Adipocyte (in vitro differentiated cells): Measurements from ENCODE around the gene RMC1.
A peak's percentile ranks its signal among the peaks of the same experiment; 100 is the strongest.
"Not testable (repeated sequence)": the region's sequence is repeated elsewhere in the genome, so short reads cannot be mapped to it uniquely, and the experiment has no call there.

ENCODE experiments used
- DNase-seq: peaks from one replicate; pipeline ENCODE4 v3.0.0-alpha.2; 2015; ENCODE audit warnings: low read depth
- H3K27me3 ChIP-seq: replicated peaks from 2 replicates; pipeline ENCODE4 v1.7.0; 2013; ENCODE audit warnings: mild to moderate bottlenecking, low read length, moderate library complexity; ENCODE audit not compliant: control insufficient read depth, insufficient read depth
- H3K36me3 ChIP-seq: 2 replicates; pipeline ENCODE4 v1.7.0; 2013; ENCODE audit warnings: low read length, mild to moderate bottlenecking, moderate library complexity; ENCODE audit not compliant: control insufficient read depth, insufficient read depth, severe bottlenecking
- H3K4me1 ChIP-seq: 2 replicates; pipeline ENCODE4 v1.7.0; 2013; ENCODE audit warnings: mild to moderate bottlenecking, low read length, moderate library complexity; ENCODE audit not compliant: control insufficient read depth, insufficient read depth
- H3K4me3 ChIP-seq: 2 replicates; pipeline ENCODE4 v1.7.0; 2013; ENCODE audit warnings: mild to moderate bottlenecking, low read length, moderate library complexity
- H3K9ac ChIP-seq: 2 replicates; pipeline ENCODE4 v1.7.0; 2013; ENCODE audit warnings: mild to moderate bottlenecking, low read length, moderate library complexity
- H3K9me3 ChIP-seq: 2 replicates; pipeline ENCODE4 v1.7.0; 2013; ENCODE audit warnings: mild to moderate bottlenecking, low read length, moderate library complexity; ENCODE audit not compliant: control insufficient read depth

Gene RMC1

DNA sequence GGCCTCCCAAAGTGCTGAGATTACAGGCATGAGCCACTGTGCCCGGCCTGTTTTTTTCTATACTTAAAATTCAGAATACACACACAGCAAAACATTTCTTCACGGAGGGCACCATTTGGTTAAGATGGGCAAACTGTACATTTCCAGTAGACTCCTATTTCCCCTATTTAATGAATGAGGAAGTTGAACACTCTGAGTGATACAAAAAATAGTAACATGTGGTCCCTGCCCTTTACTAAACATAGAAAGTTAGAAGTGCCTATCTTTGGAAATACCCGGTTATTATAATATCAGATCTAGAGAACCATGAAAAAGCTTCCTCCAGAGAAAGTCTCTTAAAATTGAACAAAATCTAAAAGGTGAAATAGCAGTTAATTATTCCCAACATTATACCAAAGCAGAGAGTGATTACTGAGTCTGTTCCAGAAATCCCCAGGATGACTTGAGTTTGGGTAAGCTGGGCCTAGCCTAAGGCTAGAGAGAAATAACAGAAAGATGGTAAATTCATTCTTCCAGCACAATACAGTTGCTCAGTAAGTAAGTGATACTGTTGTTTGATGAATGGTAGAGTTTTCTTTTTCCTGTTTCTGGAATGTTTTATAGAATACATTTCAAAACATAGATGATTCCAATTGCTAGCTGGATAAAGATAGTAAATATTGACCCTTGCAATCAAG lies 23.3 kb upstream of the RMC1 start:
- no peak overlapping the region for H3K9ac ChIP-seq
- no peak for DNase-seq
- no peaks in the 10 kb centered on the region for H3K27me3 ChIP-seq
- H3K4me1 ChIP-seq, result no peaks in the 10 kb centered on the region
- no peak overlapping the region for H3K4me3 ChIP-seq
- no peaks in the 10 kb centered on the region for H3K9me3 ChIP-seq
- H3K36me3 ChIP-seq, result peaks cover 86% of the 10 kb centered on the region

DNA sequence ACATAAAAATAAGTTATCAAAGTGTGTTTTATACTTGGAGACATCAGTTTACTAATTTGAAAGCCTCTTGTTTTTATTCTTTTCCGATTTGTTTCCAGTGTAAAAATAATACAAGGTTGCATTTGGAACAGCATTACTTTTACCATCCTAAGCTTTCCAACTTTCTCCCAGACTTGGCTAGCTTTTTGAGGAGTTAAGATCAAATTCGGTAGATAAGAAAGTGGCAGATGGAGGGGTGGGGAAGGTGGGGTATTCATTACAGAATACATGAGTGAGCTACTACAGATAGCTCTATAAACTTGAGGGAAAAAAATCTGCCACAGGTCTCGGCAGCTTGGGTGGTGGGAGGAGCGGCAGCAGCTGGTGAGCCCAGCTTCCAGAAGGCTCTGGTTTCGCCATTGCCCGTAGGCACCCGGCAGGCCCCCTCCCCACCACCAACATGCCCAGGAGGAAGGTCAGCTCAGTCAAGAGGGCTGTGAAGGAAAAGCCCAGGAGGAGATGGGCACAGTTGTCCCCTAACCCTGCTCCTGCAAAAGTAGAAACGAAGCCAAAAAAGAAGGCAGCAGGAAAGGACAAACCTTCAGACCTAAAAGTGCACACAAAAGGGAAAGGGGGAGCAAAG lies 18.6 kb upstream of the RMC1 start:
- DNase-seq, result no peak
- Histone ChIP-seq H3K4me1 (no peaks in the 10 kb centered on the region), H3K4me3 (no peak overlapping the region), H3K27me3 (no peaks in the 10 kb centered on the region), H3K9me3 (no peaks in the 10 kb centered on the region), H3K36me3 (peaks cover 40% of the 10 kb centered on the region), H3K9ac (no peak overlapping the region)

DNA sequence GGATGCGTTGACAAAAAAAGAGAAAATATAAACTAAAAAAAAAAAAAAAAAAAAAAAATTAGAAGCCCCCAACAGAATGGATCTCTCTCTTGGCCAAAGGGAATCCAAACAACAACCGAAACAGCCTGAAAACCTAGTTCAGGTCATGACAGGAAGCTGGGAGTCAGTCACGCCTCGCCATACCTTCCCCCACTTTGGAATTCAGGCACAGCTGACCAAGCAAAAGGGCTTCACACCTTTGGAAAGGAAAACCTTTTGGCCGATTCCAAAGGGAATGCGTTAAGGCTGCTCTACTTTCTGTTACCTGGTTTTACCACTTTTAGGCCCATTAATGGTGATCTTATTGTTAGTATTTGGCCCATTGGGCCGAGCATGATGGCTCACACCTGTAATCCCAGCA lies 17.9 kb upstream of the RMC1 start:
- H3K9ac ChIP-seq, result no peak overlapping the region
- peaks cover 3% of the 10 kb centered on the region for H3K9me3 ChIP-seq
- no peak overlapping the region for H3K4me3 ChIP-seq
- H3K36me3 ChIP-seq, result peaks cover 33% of the 10 kb centered on the region
- no peak for DNase-seq
- no peaks in the 10 kb centered on the region for H3K27me3 ChIP-seq
- no peaks in the 10 kb centered on the region for H3K4me1 ChIP-seq

DNA sequence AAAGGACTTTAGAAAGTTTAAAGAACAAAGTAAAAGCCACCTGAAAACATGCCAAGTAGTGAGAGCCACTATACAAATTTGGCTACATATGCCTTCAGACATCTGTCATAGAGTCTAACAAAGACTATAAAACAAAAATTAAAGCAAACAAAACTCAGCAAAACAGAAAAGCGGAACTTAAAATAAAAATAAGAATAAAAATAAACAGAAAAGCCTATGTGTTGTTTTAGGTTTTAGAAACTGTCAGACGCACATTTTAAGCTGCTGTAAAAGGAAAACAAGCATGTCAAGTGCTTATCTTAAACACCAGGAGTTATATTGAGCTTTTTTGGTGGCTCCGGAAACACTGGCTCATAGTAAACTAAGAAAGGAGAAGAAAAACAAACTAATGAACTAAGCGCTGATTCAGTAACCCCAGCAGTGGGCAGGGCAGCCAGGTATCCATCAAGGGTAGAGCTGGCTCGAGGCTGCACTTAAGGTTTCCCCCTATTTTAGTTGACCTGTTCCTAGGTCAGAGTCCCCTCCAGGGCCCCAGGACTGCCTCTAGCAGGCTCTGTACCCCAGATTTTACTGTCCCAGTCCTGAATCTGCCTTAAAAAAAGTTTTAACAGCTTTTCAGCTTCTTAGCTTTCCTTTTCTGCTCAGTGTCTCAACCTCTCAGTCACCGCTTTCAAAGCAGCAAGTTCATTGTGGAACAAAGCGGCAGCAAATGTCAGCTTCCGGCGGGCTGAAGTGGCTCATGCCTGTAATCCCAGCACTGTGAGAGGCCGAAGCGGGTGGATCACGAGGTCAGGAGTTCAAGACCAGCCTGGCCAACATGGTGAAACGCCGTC lies 15.4 kb upstream of the RMC1 start:
- Histone ChIP-seq H3K4me3 (no peak overlapping the region), H3K27me3 (no peaks in the 10 kb centered on the region), H3K4me1 (no peaks in the 10 kb centered on the region), H3K9ac (no peak overlapping the region), H3K36me3 (peaks cover 7% of the 10 kb centered on the region), H3K9me3 (peaks cover 8% of the 10 kb centered on the region)
- peak; percentile 14 for DNase-seq

DNA sequence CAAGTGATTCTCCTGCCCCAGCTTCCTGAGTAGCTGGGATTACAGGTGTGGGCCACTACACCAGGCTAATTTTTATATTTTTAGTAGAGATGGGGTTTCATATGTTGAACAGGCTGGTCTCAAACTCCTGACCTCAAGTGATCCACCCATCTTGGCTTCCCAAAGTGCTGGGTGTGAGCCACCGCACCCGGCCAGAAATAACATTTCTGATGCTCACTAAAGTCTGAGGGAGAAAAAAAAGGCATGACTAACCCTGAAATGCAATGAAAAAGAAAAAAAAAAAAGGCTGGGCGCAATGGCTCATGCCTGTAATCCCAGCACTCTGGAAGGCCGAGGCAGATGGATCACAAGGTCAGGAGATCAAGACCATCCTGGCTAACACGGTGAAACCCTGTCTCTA lies 13.7 kb upstream of the RMC1 start:
- DNase-seq, result not testable (repeated sequence)

DNA sequence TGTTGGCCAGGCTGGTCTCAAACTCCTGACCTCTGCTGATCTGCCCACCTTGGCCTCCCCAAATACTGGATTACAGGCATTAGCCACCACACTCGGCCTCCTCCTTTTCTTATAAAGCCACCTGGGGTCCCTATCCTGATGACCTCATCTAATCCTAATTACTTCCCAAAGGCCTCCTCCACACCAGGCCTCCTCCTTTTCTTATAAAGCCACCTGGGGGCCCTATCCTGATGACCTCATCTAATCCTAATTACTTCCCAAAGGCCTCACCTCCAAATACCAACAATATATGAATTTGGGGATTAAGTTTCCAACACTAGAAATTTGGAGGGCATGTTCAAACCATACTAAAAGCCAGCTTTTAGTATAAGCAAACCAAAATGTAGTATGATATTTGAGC lies 9.7 kb upstream of the RMC1 start:
- H3K27me3 ChIP-seq, result no peaks in the 10 kb centered on the region
- H3K9ac ChIP-seq, result no peak overlapping the region
- DNase-seq, result no peak
- H3K36me3 ChIP-seq, result no peaks in the 10 kb centered on the region
- H3K9me3 ChIP-seq, result peaks cover 8% of the 10 kb centered on the region
- no peaks in the 10 kb centered on the region for H3K4me1 ChIP-seq
- H3K4me3 ChIP-seq, result no peak overlapping the region

More for the DNA sequence above, 13.7 kb upstream of the RMC1 start:
- not testable (repeated sequence) for H3K9me3 ChIP-seq, H3K36me3 ChIP-seq, H3K4me3 ChIP-seq, H3K4me1 ChIP-seq, H3K27me3 ChIP-seq, H3K9ac ChIP-seq

DNA sequence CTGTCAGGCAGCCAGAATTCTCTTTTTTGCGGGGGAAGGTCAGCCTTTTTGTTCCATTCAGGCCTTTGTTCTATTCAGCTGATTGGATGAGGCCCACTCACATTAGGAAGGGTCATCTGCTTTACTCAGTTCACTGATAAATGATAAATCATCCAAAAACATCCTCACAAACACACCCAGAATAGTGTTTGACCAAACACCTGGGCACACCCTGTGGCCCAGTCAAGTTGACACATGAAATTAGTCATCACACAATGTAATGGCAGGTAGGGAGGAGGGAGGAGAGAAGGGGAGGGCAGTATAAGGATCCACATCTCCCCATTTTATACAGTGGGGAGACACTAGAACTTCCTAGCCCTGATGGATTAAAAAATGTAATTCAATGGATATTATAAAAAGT lies 8.3 kb upstream of the RMC1 start:
- no peak overlapping the region for H3K4me3 ChIP-seq
- H3K9me3 ChIP-seq, result peaks cover 8% of the 10 kb centered on the region
- no peaks in the 10 kb centered on the region for H3K27me3 ChIP-seq
- H3K9ac ChIP-seq, result no peak overlapping the region
- no peaks in the 10 kb centered on the region for H3K4me1 ChIP-seq
- no peaks in the 10 kb centered on the region for H3K36me3 ChIP-seq
- DNase-seq, result no peak

DNA sequence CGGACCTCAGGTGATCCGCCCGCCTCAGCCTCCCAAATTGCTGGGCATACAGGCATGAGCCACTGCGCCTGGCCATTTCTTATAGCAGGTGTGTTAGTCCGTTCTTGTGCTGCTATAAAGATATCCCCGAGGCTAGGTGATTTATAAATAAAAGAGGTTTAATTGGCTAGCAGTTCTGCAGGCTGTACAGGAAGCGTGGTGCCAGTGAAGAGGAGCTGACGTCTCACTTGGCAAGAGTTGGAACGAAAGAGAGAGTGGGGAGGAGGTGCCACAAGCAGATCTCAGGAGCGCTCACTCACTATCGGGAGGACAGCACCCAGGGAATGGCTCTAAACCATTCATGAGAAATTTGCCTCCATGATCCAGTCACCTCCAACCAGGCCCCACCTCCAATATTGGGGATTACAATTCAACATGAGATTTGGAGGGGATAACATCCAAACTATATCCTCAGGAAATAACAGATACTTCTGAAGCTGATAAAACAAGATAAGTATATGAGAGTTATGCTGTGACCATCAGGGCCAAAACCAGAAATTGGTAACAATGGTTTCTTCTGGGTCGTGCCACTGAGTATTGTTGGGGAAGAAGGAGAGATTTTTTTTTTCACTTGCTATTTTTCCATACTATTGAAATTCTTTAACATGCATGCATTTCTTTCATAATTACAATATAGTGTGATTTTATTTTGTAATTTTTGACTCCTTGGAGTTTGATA lies 7.4 kb upstream of the RMC1 start:
- DNase-seq, result no peak

DNA sequence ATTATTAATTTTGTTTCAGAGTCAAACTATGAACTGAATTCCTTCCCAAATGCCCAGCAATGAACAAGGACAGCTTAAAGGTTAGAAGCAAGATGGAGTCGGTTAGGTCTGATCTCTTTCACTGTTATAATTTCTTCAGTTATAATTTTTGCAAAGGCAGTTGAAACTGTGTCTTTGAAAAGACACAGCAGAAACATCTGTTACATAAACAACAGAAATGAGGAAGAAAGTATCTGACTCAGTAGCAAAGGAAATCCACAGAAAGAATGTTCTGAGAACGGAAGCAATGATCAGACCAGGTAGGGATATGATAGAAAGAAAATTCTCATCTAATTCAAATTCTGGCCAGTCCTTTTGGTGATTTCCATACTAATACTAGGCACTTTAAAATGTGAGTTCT lies 5.2 kb upstream of the RMC1 start:
- Histone ChIP-seq H3K9ac (no peak overlapping the region), H3K36me3 (no peaks in the 10 kb centered on the region), H3K4me1 (peaks cover 6% of the 10 kb centered on the region), H3K4me3 (no peak overlapping the region), H3K9me3 (no peaks in the 10 kb centered on the region), H3K27me3 (no peaks in the 10 kb centered on the region)
- DNase-seq, result no peak

More for the DNA sequence above, 7.4 kb upstream of the RMC1 start:
- peaks cover under 1% of the 10 kb centered on the region for H3K9me3 ChIP-seq
- H3K4me3 ChIP-seq, result no peak overlapping the region
- H3K27me3 ChIP-seq, result no peaks in the 10 kb centered on the region
- no peaks in the 10 kb centered on the region for H3K4me1 ChIP-seq
- H3K9ac ChIP-seq, result no peak overlapping the region
- H3K36me3 ChIP-seq, result no peaks in the 10 kb centered on the region

DNA sequence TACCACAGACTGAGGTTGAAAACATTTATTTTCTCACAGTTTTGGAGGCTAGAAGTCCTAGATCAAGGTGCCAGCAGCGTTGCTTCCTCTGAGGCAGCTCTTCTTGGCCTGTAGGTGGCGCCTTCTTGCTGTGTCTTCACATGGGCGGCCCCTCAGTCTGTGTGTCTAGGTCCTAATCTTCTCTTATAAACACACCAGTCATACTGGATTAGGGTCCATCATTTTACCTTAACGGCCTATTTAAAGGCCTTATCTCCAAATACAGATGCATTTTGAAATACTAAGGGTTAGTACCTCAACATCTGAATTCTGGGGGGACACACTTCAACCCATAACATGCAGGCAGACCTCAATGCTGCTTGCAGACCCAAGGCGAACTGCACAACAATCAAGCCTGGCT lies 4.4 kb upstream of the RMC1 start:
- DNase-seq, result peak; percentile 90
- Histone ChIP-seq H3K27me3 (no peaks in the 10 kb centered on the region), H3K9me3 (no peaks in the 10 kb centered on the region), H3K4me3 (no peak overlapping the region), H3K36me3 (no peaks in the 10 kb centered on the region), H3K9ac (no peak overlapping the region), H3K4me1 (peaks cover 6% of the 10 kb centered on the region)

DNA sequence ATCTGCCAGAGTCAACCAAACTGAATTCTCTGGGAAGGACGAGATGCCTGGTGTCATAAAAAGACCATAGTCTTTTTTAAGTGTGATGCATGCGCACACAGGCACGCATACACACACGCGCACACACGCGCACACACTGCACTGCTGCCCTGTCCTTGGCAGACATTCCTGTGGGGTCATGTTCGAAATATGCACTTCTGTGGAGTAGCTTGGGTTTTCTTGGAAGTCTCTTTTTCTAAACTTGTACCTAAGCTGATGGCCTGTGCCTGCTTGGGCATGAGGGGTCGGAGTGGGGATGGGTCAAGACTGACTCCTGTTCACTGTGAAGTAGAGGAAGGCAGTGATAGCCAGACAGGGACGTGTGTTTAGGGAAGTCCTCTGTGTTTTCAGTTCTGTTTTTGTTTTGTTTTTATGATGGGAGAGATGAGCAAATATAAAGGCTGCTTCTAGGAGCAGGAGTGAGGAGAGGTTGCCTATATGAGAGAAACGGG lies 4.0 kb upstream of the RMC1 start:
- H3K4me3 ChIP-seq, result no peak overlapping the region
- no peak overlapping the region for H3K9ac ChIP-seq
- no peaks in the 10 kb centered on the region for H3K36me3 ChIP-seq
- peaks cover 9% of the 10 kb centered on the region for H3K4me1 ChIP-seq
- no peak for DNase-seq
- H3K9me3 ChIP-seq, result no peaks in the 10 kb centered on the region
- no peaks in the 10 kb centered on the region for H3K27me3 ChIP-seq
